Tibial artery (tissue), 4 donors: ENCODE results near the gene LGALS3.
A peak's percentile ranks its signal among the peaks of the same experiment; 100 is the strongest.

ENCODE experiments used
- DNase-seq, 2 donors: peaks; one replicate each; pipeline ENCODE4 v3.0.0-alpha.2; 2019
- H3K27ac ChIP-seq, 2 donors: fragments of 200-600 bp; sonication (generic) in 1 of 2; 1 replicate in 1 of 2; 2 replicates in 1 of 2; pipeline ENCODE4 v1.5.1; 2018 to 2019; ENCODE audit warnings: mild to moderate bottlenecking in 1 of 2
- H3K27me3 ChIP-seq, 2 donors: fragments of 200-600 bp; sonication (generic) in 1 of 2; one replicate each; pipeline versions ENCODE4 v1.5.1 to v1.6.0; 2016 to 2019
- H3K36me3 ChIP-seq, 3 donors: fragments of 200-600 bp; sonication (generic) in 2 of 3; one replicate each; pipeline ENCODE4 v1.5.1; 2016 to 2019; ENCODE audit warnings: mild to moderate bottlenecking in 2 of 3
- H3K4me1 ChIP-seq, 4 donors: fragments of 200-600 bp; sonication (generic) in 2 of 4; 1 replicate in 3 of 4; 2 replicates in 1 of 4; pipeline ENCODE4 v1.5.1; 2016 to 2019
- H3K4me3 ChIP-seq, 2 donors: fragments of 200-600 bp; sonication (generic) in 1 of 2; 1 replicate in 1 of 2; 2 replicates in 1 of 2; pipeline ENCODE4 v1.5.1; 2018 to 2019; ENCODE audit warnings: mild to moderate bottlenecking in 2 of 2
- H3K9me3 ChIP-seq, 3 donors: fragments of 200-600 bp; sonication (generic) in 1 of 3; one replicate each; pipeline ENCODE4 v1.5.1; 2016 to 2019
- intact Hi-C: fragments of 100-400 bp; cut with DNase I; formaldehyde crosslinking; loops from one replicate; pipeline ENCODE4 v1.15.0; 2023; ENCODE audit warnings: low total_unique reads
- TF ChIP-seq, protein P1 (sequence below), 2 experiments: fragments of 200-600 bp in 1 of 2; fragments of 450-650 bp in 1 of 2; IDR thresholded peaks; one replicate each; pipeline ENCODE4 v1.5.1; 2017 to 2019; ENCODE audit warnings: antibody characterized with exemption in 2 of 2, mild to moderate bottlenecking in 1 of 2, moderate library complexity in 1 of 2

The LGALS3 gene

DNA sequence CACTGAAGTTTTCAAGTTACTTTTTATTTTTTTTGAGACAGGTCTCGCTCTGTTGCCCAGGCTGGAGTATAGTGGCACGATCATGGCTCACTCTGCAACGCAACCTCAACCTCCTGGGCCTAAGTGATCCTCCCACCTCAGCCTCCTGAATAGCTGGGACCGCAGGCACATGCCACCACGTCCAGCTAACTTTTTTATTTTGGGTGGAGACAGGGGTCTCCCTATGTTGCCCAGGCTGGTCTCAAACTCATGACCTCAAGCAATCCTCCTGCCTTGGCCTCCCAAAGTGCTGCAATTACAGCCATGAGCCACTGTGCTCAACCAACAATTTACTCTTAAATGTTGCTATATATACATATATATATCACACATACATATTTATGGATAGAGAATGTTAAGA, 27.4 kb upstream of the LGALS3 start:
- TF ChIP-seq, protein P1, sequence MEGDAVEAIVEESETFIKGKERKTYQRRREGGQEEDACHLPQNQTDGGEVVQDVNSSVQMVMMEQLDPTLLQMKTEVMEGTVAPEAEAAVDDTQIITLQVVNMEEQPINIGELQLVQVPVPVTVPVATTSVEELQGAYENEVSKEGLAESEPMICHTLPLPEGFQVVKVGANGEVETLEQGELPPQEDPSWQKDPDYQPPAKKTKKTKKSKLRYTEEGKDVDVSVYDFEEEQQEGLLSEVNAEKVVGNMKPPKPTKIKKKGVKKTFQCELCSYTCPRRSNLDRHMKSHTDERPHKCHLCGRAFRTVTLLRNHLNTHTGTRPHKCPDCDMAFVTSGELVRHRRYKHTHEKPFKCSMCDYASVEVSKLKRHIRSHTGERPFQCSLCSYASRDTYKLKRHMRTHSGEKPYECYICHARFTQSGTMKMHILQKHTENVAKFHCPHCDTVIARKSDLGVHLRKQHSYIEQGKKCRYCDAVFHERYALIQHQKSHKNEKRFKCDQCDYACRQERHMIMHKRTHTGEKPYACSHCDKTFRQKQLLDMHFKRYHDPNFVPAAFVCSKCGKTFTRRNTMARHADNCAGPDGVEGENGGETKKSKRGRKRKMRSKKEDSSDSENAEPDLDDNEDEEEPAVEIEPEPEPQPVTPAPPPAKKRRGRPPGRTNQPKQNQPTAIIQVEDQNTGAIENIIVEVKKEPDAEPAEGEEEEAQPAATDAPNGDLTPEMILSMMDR (IDR thresholded peaks at IDR 0.05) = peak in 1 of 2 experiments; percentile 4
- H3K9me3 ChIP-seq = peaks cover 0 to 4% (median 0%) of the 10 kb centered on the region in 3 donors
- no peak overlapping the region for H3K4me3 ChIP-seq
- no peaks in the 10 kb centered on the region for H3K36me3 ChIP-seq
- H3K27me3 ChIP-seq = no peaks in the 10 kb centered on the region
- peak in 1 of 2 donors; percentile 13 for DNase-seq
- peak overlapping the region; percentile 82 to 97 for H3K27ac ChIP-seq
- H3K4me1 ChIP-seq = peaks cover 0 to 66% (median 50%) of the 10 kb centered on the region in 4 donors
- intact Hi-C loops = no loop called here

DNA sequence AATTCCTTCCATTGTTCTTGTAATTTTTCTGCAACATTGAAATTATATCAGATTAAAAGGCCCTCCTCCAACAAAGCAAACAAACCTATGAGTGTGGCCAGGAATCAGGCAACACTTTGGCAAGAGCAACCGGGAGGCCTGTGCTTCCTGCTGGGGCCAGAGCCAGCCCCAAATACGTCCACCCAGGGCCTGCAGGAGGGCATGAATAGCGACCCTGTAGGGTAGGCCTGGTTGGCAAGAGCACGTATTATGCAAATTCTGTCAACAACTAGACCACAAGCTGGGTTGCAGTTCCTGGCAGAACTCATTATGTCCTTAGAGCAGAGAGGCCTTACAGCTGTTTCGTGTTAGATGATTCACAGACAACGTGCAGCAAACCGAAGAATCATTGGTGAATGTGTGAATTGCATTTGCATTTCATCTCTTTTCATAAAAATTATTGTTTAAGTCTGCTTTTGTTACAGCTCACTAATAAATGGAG, 26.9 kb upstream of the LGALS3 start:
- Histone ChIP-seq H3K4me1 (peaks cover 0 to 71% (median 55%) of the 10 kb centered on the region in 4 donors), H3K36me3 (no peaks in the 10 kb centered on the region), H3K4me3 (no peak overlapping the region), H3K27ac (peak overlapping the region; percentile 82 to 97), H3K27me3 (no peaks in the 10 kb centered on the region), H3K9me3 (peaks cover 0 to 4% (median 0%) of the 10 kb centered on the region in 3 donors)
- peak; percentile 90 to 93 for DNase-seq
- intact Hi-C loops = no loop called here
- TF ChIP-seq, protein P1 (IDR thresholded peaks at IDR 0.05) = no peak

DNA sequence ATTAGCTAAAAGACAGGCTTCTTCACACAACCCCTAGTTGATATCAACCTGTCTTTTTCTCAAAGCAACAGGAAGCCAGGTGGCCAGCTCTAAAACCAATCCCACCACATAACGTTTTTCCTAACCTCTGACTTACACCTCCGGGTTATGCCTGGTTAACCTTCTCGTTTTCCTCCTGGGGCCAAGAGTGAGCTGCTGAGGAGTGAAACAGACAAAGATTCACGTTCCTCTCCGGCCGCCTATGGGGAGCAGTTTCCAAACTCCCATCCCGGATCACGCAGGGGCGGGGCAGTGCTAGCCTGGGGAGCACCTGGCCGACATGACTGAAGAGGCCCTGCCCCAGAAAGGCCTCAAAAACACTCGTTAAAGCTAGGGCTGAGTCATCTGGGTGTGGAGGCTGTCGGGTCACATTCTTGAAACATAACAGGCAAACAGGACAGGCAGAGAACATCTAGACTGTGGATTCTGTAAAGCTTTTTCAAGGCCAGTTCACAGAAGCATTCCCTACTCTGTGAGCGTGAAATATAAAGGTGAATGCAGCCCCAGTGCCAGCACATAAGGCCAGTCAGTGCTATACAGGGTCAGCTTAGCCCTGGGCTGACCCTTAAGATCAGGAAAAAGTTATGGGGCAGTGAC, 25.9 kb upstream of the LGALS3 start:
- peaks cover 0 to 79% (median 63%) of the 10 kb centered on the region in 4 donors for H3K4me1 ChIP-seq
- peak; percentile 86 to 88 for DNase-seq
- peak overlapping the region; percentile 82 to 97 for H3K27ac ChIP-seq
- intact Hi-C loops = no loop called here
- no peaks in the 10 kb centered on the region for H3K36me3 ChIP-seq
- peaks cover 0 to 4% (median 0%) of the 10 kb centered on the region in 3 donors for H3K9me3 ChIP-seq
- H3K27me3 ChIP-seq = no peaks in the 10 kb centered on the region
- no peak overlapping the region for H3K4me3 ChIP-seq
- TF ChIP-seq, protein P1 (IDR thresholded peaks at IDR 0.05) = no peak

DNA sequence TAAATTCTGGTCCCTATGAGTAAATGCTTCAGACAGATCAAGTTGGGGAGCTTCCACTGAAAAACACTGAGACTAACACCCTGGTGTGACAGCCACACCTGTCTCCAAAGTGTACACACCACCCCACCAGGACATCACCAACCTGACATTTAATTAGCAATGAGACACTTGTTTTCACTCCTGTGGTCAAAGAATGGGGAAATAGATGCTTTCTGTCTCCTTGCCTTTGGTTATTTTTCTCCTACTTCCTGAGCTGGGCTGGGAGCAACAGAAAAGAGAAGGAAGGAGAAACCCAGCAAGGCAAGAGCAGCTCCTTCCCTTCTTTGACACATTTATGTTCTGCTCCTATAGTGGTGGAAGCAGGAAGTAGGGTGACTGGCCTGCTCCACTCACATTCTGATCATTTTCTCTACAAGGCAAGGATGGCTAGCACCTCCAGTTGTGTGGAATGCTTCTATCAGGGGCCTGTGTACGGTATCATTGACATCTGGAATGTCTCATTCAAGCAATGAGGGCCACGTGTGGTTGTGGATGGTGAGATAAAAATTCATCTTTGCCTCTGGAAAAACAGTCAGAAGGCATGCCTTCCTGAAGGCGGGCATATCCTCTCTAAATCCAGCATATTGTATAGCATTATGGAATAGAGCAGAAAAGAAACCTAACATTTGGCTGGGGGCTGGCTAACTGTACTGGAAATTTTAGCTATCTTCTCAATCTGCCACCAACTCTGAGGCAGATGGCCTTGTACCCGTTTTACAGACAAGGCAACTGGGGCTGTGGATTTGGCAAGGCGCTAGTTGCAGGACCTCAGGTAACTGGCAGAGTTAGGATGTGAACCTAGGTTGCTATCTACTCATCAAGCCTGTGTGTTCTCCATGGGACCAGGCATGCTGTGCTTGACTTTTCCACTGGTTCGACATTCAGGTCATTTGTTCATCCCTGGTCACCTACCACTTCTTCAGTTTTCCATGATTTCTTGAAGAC, 24.8 kb upstream of the LGALS3 start:
- Histone ChIP-seq H3K27ac (peak overlapping the region; percentile 82 to 97), H3K36me3 (no peaks in the 10 kb centered on the region), H3K27me3 (no peaks in the 10 kb centered on the region), H3K9me3 (peaks cover 0 to 4% (median 0%) of the 10 kb centered on the region in 3 donors), H3K4me3 (no peak overlapping the region), H3K4me1 (peaks cover 0 to 83% (median 68%) of the 10 kb centered on the region in 4 donors)
- TF ChIP-seq, protein P1 (IDR thresholded peaks at IDR 0.05) = no peak
- DNase-seq = no peak
- intact Hi-C loops = no loop called here

DNA sequence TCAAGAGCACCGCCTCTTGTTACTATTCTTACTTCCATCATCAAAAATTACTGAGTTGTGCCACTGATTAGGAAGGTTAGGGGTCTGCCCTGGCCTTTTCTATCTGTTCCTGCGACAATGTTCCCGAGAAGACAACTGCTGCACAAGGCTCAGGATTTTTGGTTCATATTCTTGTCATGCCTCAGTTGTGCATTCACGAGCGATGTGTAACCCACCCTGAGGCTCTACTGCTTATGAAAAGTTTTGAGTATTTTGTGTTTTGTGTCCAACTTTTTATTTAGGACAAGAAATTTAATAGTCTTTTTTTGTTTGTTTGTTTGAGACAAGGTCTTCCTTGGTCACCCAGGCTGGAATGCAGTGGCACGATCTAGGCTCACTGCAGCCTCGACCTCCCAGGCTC, 23.1 kb upstream of the LGALS3 start:
- no peaks in the 10 kb centered on the region for H3K36me3 ChIP-seq
- H3K4me1 ChIP-seq = peaks cover 0 to 66% (median 59%) of the 10 kb centered on the region in 4 donors
- no peaks in the 10 kb centered on the region for H3K27me3 ChIP-seq
- no peak for DNase-seq
- peak overlapping the region; percentile 82 to 97 for H3K27ac ChIP-seq
- no peak overlapping the region for H3K4me3 ChIP-seq
- intact Hi-C loops = no loop called here
- H3K9me3 ChIP-seq = peaks cover 0 to 4% (median 0%) of the 10 kb centered on the region in 3 donors
- TF ChIP-seq, protein P1 (IDR thresholded peaks at IDR 0.05) = no peak
